ENCODE data around the gene PRPF40A. TPM values are rescaled to one million over a fixed set of nuclear protein-coding genes. Genes with fewer than 3 reads are reported as not detected.
A peak's percentile ranks its signal among the peaks of the same experiment; 100 is the strongest.
"Not testable (repeated sequence)": the region's sequence is repeated elsewhere in the genome, so short reads cannot be mapped to it uniquely, and the experiment has no call there.

The PRPF40A gene
- total RNA-seq, 1 donor from 2014 or later, result 132 TPM

DNA sequence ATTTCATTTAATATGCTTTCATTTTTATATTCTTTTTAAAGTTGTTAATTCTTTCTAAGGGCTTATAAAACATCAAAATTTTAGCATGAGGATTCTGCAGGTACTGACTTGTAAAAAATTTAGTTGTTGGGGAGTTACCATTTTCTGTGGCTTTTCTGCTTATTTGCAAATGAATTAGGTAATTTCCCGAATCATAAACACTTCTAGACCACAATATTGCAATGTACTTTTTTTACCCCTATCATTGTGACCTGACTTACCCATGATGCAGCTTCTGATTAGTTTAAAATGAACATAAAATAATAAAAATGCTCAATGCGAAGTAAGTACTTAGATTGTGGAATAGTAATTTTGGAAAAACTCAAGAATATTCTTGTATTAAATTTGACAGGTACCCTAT is 12.6 kb upstream of the PRPF40A start:
- TF ChIP-seq, protein P1, sequence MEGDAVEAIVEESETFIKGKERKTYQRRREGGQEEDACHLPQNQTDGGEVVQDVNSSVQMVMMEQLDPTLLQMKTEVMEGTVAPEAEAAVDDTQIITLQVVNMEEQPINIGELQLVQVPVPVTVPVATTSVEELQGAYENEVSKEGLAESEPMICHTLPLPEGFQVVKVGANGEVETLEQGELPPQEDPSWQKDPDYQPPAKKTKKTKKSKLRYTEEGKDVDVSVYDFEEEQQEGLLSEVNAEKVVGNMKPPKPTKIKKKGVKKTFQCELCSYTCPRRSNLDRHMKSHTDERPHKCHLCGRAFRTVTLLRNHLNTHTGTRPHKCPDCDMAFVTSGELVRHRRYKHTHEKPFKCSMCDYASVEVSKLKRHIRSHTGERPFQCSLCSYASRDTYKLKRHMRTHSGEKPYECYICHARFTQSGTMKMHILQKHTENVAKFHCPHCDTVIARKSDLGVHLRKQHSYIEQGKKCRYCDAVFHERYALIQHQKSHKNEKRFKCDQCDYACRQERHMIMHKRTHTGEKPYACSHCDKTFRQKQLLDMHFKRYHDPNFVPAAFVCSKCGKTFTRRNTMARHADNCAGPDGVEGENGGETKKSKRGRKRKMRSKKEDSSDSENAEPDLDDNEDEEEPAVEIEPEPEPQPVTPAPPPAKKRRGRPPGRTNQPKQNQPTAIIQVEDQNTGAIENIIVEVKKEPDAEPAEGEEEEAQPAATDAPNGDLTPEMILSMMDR (conservative IDR thresholded peaks at IDR 0.05; ENCODE audit: low read depth, low read length), result no peak
- DNase-seq (ENCODE audit: low read depth), result no peak
- H3K4me3 ChIP-seq (ENCODE audit: low read depth, low read length), result no peak overlapping the region

DNA sequence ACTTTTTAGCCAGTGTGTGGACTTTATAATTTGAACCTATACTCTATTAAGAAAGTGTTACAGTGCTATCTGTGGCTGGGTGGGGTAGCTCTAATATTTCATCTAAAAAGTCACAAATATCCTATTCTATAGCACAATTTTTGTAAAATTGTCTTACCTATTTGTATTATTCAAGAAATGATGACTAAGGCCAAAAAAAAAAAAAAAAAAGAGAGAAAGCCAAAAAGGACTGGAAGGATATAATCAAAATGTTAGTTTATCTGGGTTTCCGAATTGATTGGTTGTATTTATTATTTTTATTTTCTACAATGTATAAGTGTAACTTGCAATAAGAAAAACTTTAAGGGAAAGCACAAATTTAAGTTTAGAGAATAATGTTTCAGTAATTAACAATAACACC is 6.7 kb upstream of the PRPF40A start:
- TF ChIP-seq, protein P1 (conservative IDR thresholded peaks at IDR 0.05; ENCODE audit: low read depth, low read length), result no peak
- no peak for DNase-seq (ENCODE audit: low read depth)

DNA sequence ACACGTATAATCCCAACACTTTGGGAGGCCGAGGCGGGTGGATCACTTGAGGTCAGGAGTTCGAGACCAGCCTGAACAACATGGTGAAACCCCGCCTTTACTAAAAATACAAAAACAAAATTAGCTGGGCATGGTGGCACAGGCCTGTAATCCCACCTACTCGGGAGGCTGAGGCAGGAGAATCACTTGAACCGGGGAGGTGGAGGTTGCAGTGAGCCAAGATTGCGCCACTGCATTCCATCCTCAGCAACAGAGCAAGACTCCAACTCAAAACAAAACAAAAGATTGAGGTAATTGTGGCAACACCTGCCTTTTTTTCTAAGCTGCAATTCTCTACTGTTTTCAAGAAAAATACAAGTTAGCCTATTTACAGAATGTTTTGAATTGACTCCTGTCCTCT is 5.4 kb upstream of the PRPF40A start:
- not testable (repeated sequence) for DNase-seq (ENCODE audit: low read depth); H3K4me3 ChIP-seq (ENCODE audit: low read depth, low read length)

More for the DNA sequence above, 6.7 kb upstream of the PRPF40A start:
- no peak overlapping the region for H3K4me3 ChIP-seq (ENCODE audit: low read depth, low read length)

DNA sequence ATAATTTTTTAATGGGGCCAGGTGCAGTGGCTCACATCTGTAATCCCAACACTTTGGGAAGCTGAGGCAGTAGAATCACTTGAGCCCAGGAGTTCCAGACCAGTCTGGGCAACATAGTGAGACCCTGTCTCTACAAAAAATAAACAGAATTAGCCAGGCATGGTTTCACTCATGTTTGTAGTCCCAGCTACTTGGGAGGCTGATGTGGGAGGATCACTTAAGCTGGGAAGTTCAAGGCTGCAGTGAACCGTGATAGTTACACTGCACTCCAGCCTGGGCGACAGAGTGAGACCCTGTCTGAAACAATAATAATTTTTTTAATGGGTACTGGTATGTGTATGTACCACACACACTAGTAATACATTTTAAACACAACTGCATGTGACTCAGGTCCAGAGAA is 3.5 kb upstream of the PRPF40A start:
- H3K4me3 ChIP-seq (ENCODE audit: low read depth, low read length), result no peak overlapping the region
- TF ChIP-seq, protein P1 (conservative IDR thresholded peaks at IDR 0.05; ENCODE audit: low read depth, low read length), result no peak
- no peak for DNase-seq (ENCODE audit: low read depth)

- H3K4me3 ChIP-seq (ENCODE audit: low read depth, low read length), result peak overlapping the region; percentile 88
- DNase-seq (ENCODE audit: low read depth), result no peak
- TF ChIP-seq, protein P1 (conservative IDR thresholded peaks at IDR 0.05; ENCODE audit: low read depth, low read length), result no peak
These were observed 1.8 kb upstream of the PRPF40A start for GRCh38 chr2:152718909-152719645.

- peak within 1 kb of the TSS; percentile 88 for H3K4me3 ChIP-seq (ENCODE audit: low read depth, low read length)
- DNase-seq (ENCODE audit: low read depth), result peak; percentile 54
- TF ChIP-seq, protein P1 (conservative IDR thresholded peaks at IDR 0.05; ENCODE audit: low read depth, low read length), result no peak
These were observed 1.0 kb upstream of the PRPF40A start, which contains the start of gene ARL6IP6 for GRCh38 chr2:152718076-152718908. Gene ARL6IP6, plus strand, starts transcription at chr2:152718620. Its CDS starts 5 bp downstream, at chr2:152718625.

- H3K4me3 ChIP-seq (ENCODE audit: low read depth, low read length), result peak overlapping the region; percentile 88
- TF ChIP-seq, protein P1 (conservative IDR thresholded peaks at IDR 0.05; ENCODE audit: low read depth, low read length), result no peak
- no peak for DNase-seq (ENCODE audit: low read depth)
These were observed 445 bp downstream of the PRPF40A start for GRCh38 chr2:152716805-152717227.
